HL-60/S4 treated with phorbol 12-myristate 13-acetate at 8.2 ng/mL for 4 days and 3 days (cell line): ENCODE results near the gene CC2D2B.
"Not testable (repeated sequence)": the region's sequence is repeated elsewhere in the genome, so short reads cannot be mapped to it uniquely, and the experiment has no call there.

Source experiments
- in situ Hi-C: fragments of 300-500 bp; cut with MboI; formaldehyde crosslinking; loops from 2 replicates; pipeline ENCODE4 v1.15.0; 2022; ENCODE audit warnings: low sequenced_read_pairs

CC2D2B gene

DNA sequence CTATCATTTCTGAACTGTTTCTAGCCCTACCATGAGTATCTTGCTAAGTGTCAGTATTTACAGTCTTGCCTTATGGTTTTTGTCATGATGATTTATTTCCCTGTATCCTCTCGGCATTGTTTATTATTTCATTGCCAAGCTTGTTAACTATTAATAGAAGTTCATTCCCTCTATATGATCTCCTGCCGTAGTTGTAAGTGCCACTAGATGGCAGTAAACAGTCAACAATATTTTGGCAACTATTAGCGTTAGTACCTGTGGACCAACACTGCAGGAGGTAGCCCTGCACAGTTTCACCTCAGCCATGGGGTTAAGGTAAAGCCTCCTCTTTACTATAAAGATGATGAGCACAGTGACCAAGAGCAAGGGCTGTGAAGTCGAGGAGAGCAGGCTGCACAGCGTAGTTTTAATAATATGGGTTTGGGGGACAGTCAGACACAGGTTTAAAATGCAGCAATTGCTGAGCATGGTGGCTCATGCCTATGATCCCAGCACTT is 109.5 kb downstream of the CC2D2B start:
- in situ Hi-C loops, result loop anchor here (25.0 kb wide), 1 partner anchor 270 kb away; no protein-coding TSS in a partner anchor

DNA sequence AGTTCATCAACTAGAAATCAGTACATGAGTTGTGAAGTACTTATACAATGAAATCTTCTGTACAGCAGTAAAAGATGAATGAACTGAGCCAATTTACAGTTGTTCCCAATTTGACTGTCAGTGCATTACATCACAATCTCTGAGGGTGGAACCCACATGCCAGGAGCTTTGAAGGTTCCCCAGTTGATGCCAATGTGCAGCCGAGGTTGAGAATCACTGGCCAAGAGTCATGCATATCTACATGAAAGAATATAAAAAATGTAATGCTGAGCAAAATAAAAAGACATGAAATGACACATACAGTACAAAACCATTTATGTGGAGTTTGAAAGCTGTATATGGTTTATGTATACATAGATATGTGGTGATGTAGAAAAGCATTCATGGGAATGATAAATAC is 113.6 kb downstream of the CC2D2B start:
- in situ Hi-C loops, result loop anchor here (25.0 kb wide), 1 partner anchor 266 kb away; no protein-coding TSS in a partner anchor

DNA sequence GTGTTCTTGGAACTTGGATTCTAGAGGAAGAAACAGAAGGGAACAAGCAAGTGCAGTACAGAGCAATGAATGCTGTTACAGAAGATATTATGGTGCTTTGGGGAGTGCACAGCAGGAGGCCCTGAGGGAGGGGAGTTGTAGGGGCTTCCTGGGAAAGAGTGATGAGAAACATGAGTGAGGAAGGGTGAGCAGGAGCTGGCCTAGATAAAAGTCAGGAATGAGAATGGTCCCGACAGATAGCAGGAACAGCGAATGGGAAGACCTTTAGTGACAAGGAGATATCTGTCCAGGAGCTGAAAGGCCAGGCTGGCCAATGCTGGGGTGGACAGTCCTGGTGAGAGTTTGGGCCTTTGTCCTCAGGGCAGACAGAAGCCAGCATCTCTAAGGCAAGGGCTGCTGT is 115.0 kb downstream of the CC2D2B start:
- in situ Hi-C loops, result loop anchor here (25.0 kb wide), 1 partner anchor 265 kb away; no protein-coding TSS in a partner anchor

DNA sequence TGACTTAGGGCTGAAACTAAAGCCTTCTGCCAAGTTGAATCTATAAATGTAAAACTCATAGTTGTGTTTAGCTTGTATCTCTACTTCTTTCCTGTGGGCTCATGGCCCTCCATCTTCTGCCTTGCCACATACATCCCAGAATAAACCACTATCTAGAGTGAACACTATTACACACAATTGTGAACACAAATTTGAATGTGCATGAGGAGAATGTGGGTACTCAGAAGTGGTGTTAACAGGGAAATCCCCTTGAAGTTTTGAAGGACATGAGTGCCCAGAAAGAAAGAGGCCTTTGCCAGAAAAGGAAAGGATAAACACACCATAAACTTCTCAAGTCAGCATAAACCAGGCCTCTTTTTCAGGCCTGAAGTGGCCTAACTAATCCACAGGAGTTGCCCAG is 115.4 kb downstream of the CC2D2B start:
- in situ Hi-C loops, result loop anchor here (25.0 kb wide), 1 partner anchor 264 kb away; no protein-coding TSS in a partner anchor

DNA sequence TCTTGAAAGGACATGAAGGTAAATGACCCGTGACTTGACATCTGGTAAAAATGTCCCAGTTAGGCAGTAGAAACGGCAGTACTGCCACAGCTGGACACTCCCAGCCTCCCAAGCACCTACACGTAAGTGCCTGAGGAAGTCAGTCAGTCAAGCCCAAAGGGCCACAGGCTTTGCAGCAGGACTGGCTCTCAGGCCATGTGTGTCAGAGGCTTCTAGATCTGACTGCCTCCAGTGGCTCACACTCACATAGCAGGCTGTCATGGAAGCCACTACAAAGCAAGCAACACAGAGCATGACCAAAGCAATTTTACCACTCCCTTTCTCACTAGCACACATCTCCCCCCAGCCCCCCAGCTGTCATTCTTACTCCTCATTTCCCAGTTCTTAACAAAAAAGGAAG is 117.8 kb downstream of the CC2D2B start:
- in situ Hi-C loops, result no loop called here

DNA sequence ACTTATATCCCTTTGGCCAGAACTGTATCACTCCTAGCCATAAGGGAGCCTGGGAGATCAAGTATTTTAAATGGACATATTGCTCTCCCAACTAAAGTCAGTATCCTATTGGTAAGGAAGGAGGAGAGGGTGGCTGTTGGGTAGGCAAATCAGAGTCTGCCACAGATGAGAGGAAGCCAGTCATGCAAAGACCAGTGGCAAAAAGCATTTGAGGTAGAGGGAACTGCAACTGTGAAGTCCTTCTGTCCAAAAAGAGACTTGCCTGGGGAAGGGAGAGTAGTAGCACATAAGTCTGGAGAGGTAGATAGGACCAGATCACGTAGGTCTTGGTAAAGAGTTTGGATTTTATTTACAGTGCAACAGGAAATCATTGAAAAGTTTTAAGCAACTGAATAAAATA is 126.8 kb downstream of the CC2D2B start:
- in situ Hi-C loops, result no loop called here

DNA sequence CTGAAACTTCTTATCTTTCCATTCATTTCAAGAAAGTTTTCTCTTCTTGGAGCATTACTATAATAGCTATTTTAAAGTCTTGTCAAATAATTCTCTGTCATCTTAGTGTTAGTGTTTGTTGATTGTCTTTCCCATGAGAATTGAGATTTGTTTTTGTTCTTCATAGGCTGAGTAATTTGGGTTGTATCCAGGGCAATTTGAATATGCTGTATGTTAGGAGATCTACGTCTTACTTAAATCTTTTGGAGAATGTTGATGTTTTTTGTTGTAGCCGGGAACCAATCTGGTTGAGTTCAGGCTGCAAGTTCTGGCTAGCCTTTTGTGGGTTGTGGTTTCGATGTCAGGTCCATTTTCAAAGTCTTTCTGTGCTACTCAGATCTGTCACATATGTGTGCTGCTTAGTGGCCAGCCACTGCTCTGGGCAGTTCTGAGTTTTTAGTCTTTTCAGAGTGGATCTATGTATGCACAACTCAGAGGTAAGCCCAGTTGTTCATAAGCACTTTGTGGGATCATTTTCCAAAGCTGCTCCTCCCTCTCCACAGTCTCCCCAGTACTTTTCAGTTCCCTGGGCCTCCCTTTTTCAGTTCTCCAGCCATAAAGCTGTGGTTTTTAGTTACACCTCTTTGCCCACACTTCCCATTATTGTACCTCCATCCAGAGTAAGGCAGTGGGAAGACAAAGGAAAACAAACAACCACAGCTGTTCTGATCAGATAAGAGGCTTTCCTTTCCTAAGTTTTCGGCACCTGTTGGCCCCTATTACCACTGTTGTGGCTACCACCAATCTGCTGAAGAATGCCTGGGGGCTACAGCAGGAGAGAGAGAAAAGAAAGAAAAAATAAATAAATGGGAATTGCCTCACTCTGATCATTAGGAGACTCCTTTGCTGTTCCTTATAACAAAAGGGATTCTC is 131.0 kb downstream of the CC2D2B start:
- in situ Hi-C loops, result no loop called here

DNA sequence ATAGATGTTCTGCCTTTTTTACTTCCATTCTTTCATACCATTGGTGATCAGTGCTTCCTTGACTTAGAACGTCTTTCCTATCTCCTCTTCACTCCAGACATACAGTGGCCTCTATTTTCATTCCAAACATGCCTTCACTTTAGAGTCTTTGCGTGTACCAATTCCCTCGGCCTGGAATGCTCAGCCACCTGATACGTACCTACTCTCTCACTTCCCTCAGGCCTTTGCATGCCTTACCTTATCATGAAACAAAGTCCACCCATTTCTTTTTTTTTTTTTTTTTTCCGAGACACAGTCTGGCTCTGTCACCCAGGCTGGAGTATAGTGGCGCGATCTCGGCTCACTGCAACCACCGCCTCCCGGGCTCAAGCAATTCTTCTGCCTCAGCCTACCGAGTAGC is 133.4 kb downstream of the CC2D2B start:
- in situ Hi-C loops, result no loop called here

DNA sequence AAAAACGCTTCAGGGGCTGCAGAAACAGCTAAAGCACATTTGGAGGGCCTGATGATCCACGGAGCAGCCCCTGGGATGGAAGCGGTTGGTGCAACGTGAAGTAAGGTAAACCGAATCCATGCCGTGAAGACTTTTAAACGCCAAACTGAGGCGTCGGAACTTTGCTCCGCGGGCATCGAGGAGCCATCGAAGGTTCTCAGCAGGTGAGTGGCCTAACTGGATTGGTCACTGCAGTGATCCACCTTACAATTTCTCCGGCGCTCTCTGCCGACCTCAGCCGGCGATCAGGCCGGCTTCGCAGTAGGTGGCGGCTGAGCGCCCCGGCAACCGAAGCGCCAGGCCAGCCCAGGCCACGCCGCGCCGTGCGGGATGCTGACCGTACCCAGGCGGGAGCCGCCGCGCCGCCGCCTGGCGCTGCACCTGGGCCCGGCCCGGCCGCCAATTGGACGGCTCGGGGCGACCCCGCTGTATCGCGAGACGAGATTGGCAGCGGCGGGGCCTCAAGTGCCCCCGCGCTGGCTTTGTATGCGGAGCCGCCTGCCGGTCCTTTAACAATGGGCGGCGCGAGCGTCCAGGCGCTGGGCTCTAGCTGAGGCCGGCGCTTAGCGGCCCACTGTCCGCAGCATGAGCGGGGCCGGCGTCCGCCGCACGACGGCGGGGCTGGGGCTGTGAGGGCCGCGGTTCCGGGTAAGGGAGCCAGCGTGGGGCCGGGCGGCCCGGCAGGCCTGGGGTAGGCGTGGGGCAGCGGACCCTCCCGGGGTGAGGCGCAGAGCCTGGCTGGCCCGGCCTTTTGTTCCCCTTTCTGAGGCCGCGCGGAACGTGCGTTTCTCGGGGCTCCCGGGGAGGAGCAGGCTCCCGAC is 135.5 kb downstream of the CC2D2B start, which contains the start of gene CCNJ:
Gene CCNJ, plus strand, starts transcription at position 551 of the 860 bp plus-strand sequence. CDS start 811 bp downstream, outside the sequence.
- in situ Hi-C loops, result no loop called here

DNA sequence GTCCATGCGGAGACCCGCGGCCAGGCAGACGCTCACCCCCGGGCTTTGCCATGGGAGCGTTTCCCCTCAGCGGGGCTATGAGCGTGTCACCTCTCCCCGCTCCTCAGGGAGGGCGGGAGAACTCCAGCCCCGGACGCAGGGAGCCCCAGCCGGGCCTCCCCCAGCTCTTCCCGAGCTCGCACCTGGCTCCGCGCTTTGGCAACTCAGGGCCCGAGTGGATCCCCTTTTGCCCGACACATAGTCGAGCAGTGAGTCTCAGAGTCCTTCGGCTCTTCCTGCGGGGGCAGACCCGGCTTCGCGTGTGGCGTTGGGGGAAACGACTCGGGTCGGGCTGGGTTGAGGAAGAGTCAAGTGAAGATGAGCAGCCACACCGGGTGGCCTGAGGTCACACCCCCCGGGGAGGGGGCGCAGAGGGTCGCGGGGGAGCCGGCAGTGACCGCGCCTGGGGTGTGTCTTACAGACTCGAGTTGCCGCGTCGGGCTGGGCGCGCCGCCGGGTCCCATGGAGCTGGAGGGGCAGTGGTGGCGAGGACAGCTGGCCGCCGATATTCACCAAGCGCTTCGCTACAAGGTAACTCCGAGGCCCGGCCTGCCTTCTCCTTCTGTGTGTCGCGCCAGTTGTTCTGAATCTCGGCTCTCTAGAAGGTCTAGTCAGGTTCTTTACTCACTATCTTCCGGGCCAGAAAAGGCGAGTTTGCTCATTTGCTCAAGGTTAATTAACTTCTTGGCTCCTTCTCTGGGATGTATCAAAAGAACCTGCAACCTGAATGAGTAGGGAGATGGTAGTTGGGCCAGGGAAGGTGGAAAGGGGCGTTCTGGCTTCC is 136.3 kb downstream of the CC2D2B start:
- in situ Hi-C loops, result no loop called here

DNA sequence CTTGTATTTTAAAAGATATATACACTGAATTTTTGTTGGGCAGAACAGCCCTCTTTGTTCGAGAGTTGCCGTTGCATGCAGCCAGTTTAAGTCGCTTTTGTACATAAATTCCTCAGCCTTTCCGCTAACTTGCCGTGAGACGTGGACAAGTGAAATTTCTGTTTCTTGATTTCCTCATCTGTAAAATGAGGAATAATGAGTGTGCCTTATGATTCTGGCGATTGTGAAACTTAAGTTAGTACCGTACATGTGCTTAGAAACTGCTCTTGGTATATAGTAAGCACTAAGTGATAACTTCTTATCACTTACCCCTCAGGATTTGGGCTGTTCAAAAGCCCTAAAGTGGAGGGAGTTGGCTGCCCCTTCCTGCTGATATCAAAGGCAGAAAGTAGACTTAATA is 137.0 kb downstream of the CC2D2B start:
- in situ Hi-C loops, result no loop called here

DNA sequence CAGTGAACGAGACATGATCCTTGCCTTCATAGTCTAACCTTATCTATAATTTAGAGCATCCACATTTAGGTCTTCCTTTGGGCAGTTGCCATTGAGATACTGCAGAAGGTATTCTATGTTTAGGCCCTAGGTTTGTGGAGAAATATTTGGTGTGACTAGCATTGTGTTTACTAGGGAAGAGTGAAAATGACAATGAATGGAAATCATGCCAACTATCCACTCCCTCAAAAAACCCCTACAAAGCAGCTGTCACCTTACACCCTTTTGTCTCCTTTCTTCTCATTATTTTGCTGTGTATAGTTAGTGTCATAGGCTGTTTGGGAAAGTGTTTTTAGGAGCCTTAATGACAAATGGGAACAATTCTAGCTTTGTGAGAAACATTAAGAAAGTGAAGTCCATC is 138.8 kb downstream of the CC2D2B start:
- in situ Hi-C loops, result no loop called here

DNA sequence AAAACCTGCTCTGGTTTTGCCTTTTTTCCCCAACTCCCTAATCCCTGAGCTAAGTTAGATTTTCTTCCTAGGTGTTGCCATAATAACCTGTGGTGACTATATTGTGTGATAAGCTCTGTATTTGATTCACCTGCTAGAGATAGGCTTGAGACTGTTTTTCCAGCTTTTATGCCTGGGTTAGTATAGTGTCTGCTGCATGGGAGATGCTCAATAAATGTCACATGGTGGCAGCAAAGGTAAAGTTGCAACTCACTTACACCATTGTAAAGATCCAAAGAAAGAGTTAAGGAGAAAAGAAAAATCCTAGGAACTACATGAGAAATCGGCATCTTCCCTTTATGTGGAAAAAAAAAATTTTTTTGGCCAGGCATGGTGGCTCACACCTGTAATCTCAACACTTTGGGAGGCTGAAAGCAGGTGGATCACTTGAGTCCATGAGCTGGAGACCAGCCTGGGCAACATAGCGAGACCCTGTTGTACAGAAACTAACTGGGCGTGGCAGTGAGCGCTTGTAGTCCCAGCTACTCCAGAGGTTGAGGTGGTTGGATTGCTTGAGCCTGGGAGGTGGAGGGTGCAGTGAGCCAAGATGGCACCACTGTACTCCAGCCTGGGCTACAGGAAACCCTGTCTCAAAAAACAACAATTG is 139.4 kb downstream of the CC2D2B start:
- in situ Hi-C loops, result no loop called here

DNA sequence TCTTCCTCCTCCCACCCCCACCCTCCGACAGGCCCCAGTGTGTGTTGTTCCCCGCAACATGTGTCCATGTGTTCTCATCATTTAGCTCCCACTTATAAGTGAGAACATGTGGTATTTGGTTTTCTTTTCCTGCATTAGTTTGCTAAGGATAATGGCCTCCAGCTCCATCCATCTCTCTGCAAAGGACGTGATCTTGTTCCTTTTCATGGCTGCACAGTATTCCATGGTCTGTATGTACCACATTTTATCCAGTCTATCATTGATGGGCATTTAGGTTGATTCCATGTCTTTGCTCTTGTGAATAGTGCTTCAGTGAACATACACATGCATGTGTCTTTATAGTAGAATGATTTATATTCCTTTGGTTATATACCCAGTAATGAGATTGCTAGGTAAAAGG is 140.2 kb downstream of the CC2D2B start:
- in situ Hi-C loops, result not testable (repeated sequence)

DNA sequence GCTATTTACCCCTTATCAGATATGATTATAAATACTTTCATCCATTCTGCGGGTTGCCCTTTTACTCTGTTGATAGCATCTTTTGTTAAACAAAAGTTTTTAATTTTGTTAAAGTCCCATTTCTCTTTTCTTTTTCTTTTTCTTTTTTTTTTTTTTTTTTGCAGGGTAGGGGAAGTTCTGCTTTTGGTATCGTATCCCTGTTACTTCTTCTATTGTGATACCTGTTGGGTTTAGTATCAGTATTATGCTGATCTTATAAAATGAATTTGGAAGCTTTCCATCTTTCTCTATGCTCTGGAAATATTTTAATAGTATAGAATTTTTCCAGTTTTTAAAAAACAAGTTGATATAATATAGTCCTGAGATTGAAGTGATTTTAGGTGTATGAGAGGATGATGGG is 141.6 kb downstream of the CC2D2B start:
- in situ Hi-C loops, result no loop called here

DNA sequence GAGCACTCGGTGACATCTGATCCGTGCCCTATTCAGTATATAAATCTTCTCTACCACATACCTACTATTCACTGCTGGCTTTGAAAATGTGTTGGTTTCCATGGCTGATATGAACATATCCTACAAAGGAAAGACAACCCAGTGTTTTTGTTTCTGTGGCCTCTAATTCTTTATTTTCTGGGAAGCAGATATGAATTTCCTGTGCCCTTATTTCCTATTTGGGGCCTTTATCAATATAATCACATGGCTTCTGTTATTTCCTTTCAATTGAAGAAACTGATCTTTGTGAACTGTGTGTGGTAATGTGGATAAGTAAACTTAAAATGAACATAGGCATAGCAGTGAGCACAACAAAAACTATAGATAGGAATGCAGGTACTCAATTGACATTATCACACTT is 146.2 kb downstream of the CC2D2B start:
- in situ Hi-C loops, result no loop called here

DNA sequence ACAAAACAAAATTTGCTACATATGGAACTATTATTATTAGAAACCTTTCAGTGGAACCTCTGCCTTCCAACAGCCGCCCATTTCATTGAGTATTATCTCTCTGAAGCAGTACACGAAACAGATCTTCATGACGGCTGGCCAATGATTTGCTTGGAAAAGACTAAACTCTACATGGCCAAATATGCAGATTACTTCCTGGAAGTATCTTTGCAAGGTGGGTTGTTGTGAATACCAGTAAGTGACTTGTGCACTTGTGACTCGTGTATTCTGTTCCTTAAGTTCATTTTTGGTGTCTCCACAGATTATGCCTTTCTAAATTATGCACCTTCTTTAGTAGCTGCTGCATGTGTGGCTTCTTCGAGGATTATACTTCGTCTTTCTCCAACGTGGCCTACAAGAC is 149.0 kb downstream of the CC2D2B start:
- in situ Hi-C loops, result no loop called here

DNA sequence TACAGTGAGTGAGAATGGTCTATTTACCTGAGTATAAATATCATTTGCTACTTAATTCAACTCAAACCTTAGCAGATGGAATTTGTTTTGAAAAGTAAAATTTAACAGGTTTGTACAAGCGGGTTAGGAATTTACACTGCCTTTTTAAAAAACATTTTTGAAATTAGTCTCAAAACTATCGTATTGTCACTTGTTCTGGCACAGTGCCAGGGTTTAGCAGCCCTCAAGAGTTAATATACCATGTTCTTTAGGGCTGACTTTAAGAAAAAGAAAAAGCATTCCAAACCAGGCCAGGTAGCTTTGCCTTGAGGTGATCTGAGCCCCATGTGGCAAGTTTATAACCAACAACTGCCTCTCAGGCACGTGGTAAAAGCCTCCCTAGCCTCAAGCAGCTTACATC is 153.5 kb downstream of the CC2D2B start:
- in situ Hi-C loops, result no loop called here

DNA sequence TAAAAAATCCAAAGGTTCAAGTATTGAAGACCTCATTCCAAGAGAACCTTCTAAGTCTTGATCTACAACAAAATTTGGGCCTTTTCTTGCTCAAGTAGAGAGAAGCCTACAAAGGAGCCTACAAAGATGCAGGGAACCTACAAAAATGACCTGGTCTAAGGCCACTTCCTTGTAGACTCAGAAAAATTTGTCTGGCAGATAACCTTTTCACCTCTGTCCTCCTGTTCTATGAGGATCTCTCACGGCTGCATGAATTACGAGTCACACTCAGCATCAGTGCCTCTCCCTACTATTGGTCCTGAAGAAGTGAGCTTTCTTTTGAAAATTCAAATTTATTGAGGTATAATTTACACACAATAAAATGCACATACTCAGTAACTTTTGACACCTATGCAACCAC is 164.9 kb downstream of the CC2D2B start:
- in situ Hi-C loops, result no loop called here

DNA sequence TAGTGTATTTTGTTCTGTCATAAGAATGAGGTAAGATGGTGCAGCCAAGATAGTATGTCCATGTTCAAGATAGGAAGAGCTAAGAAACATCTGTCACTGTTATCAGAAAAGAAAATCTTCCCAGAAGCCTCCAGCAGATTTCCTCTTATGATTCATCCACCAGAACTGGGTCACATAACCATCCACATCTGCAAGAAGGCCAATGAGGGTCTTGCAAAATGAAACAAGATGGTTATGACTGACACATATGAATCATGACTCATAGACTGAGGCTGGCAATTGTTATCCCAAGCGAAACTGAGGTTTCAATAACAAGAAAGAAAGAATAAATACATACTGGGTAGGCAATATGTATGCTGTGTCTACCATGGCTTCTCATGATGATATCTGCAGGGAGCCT is 165.9 kb downstream of the CC2D2B start:
- in situ Hi-C loops, result no loop called here
